Activated CD4-positive, alpha-beta memory T cell treated with anti-CD3 and anti-CD28 coated beads, Interleukin-2, amount 10 ng/mL, durations not matched to agents 7 days and 5 days (primary cell): ENCODE measurements around the gene GAS7. TPM values are rescaled to one million over a fixed set of nuclear protein-coding genes. Genes with fewer than 3 reads are reported as not detected.
A peak's percentile ranks its signal among the peaks of the same experiment; 100 is the strongest.

Source experiments
- CTCF ChIA-PET: fragments of 350-600 bp; sonication (Branson Sonifier 250); formaldehyde crosslinking; loops from one replicate; lab custom pipeline; 2021; ENCODE audit warnings: antibody characterized with exemption, inconsistent platforms; lab: Charles Lee
- POLR2A ChIA-PET: fragments of 350-600 bp; sonication (Branson Sonifier 250); formaldehyde crosslinking; loops from one replicate; lab custom pipeline; 2021; ENCODE audit warnings: antibody characterized with exemption; lab: Charles Lee
- DNase-seq: peaks from one replicate; pipeline ENCODE4 v3.0.0-alpha.2; 2020
- H3K27ac Mint-ChIP-seq: one replicate; pipeline ENCODE4 v1.8.0; 2021; ENCODE audit warnings: mild to moderate bottlenecking, mixed read lengths
- H3K27me3 Mint-ChIP-seq: one replicate; pipeline ENCODE4 v1.8.0; 2021; ENCODE audit warnings: mixed read lengths
- H3K36me3 Mint-ChIP-seq: one replicate; pipeline ENCODE4 v1.8.0; 2021; ENCODE audit warnings: low read depth, mixed read lengths
- H3K4me1 Mint-ChIP-seq: one replicate; pipeline ENCODE4 v1.8.0; 2021; ENCODE audit warnings: mixed read lengths
- H3K4me3 Mint-ChIP-seq: one replicate; pipeline ENCODE4 v1.8.0; 2021; ENCODE audit warnings: mild to moderate bottlenecking, mixed read lengths
- H3K9me3 Mint-ChIP-seq: one replicate; pipeline ENCODE4 v1.8.0; 2021; ENCODE audit warnings: mixed read lengths
- total RNA-seq, 2 experiments: library from RNA; stranded (reverse); gene quantifications; one replicate each; pipeline ENCODE4 v1.2.3, GENCODE V29; 2021

GAS7 gene
- total RNA-seq, 2 experiments from 2014 or later: 0.23 to 0.35 TPM

DNA sequence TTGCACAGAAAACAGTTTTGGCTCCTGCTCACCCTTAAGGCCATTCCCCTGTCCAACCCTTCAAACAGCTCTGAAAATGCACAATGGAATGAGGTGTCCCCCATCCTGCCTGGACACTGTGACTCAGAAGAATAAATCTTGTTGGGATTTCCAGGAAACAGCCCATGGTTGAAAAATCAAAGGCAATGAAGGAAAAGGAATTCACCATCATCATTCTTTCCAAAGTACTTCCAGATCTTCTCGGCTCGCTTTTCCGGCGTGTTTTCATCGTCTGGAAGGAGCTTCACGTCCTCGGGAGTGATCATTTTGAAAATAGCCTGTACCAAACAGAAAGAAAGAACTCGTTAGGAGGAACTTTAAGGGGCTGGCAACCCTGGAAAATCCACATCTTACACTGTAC, 297.6 kb downstream of the GAS7 start:
- POLR2A ChIA-PET: no interaction called here
- CTCF ChIA-PET: no interaction called here
- H3K27me3 Mint-ChIP-seq: peaks cover 2% of the 10 kb centered on the region

DNA sequence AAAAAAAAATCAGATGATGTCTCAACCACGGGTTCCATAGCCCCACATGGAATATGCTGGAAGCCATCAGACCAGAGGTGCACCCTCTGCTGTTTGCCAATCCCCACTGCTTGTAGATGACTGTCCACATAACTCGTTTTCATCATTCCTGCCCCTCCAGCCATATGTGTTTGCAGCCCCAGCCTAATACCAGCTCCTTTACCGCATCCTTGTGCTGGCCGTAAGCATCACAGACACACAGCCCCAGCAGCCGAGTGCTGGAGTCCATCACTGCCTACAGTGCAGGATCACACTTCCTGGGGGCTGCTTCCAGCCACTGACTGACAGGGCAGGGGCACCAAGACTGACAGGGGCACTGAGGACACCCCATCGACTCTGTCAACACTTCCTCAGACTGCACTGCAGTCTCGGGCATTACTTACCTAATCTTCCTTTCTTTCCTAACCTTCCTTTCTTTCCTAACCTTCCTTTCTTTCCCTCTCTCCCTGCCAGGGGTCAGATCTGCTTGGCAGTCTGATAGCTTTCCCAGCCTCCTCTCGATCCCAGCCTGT, 298.3 kb downstream of the GAS7 start:
- Mint-ChIP-seq H3K4me1 (no peaks in the 10 kb centered on the region), H3K27ac (no peak overlapping the region), H3K36me3 (no peaks in the 10 kb centered on the region), H3K4me3 (no peak overlapping the region), H3K27me3 (peaks cover 2% of the 10 kb centered on the region), H3K9me3 (no peaks in the 10 kb centered on the region)
- ChIA-PET CTCF (no interaction called here), POLR2A (no interaction called here)
- no peak for DNase-seq

More for the DNA sequence above, 297.6 kb downstream of the GAS7 start:
- H3K4me3 Mint-ChIP-seq: no peak overlapping the region
- no peaks in the 10 kb centered on the region for H3K4me1 Mint-ChIP-seq
- no peaks in the 10 kb centered on the region for H3K36me3 Mint-ChIP-seq
- no peak overlapping the region for H3K27ac Mint-ChIP-seq
- no peak for DNase-seq
- no peaks in the 10 kb centered on the region for H3K9me3 Mint-ChIP-seq

DNA sequence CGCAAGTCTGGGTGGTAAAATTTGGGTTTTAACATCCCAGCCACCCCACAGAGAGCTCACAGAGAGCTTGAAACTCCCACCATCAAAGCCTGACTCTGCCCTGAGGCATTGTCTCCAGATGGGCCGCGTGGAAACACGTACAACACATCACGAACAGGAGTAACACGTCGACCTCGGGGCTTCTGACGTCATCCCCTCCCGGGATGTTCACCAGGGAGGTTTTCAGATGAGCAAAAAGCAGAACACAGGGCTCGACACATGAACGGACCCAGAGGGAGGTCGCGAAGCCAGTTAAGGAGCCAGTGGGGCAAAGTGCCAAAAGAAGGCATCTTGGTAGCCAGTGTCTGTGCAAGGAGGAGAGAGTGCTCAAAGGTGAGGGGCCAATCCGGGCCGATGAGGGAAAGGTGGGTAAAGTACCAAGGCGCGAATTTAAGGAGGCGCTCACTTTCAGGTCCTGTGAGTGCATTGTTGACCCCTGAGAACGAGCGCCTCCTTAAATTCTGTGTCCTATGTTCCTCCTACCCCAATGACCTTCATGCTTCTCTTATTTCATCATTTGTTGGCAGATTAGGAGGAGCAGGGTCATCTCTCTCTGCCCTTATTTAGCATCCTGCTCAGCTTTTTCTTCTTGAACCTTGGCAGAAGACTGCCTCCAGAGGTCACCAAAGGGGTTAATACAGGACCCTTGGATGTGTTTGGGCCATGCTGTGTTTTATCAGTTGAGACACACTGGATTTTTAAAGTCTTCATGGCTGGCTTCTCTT, 298.9 kb downstream of the GAS7 start:
- H3K36me3 Mint-ChIP-seq: no peaks in the 10 kb centered on the region
- CTCF ChIA-PET: no interaction called here
- POLR2A ChIA-PET: no interaction called here

DNA sequence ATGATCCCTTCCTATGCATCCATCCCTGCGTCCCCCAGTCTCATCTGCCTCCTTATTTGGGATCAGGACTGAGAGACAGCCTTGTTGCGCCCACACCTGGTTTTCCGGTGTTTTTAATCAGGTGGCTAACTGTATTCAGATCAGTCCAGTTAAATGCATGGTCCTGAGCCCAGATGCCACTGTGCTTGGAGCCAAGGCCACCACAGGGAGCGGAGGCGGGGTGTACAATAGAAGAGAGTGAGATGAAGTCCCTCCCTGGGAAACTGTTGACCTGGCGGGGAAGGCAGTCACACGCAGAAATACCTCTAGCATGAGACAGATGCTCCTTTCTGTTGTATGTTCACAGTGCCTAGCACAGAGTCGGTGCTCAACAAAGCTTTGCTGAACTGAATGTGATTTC, 299.6 kb downstream of the GAS7 start:
- ChIA-PET POLR2A (no interaction called here), CTCF (no interaction called here)
- Mint-ChIP-seq H3K4me3 (no peak overlapping the region), H3K36me3 (no peaks in the 10 kb centered on the region), H3K4me1 (no peaks in the 10 kb centered on the region), H3K27ac (no peak overlapping the region), H3K27me3 (peaks cover 2% of the 10 kb centered on the region), H3K9me3 (no peaks in the 10 kb centered on the region)
- DNase-seq: no peak

More for the DNA sequence above, 298.9 kb downstream of the GAS7 start:
- Mint-ChIP-seq H3K4me1 (no peaks in the 10 kb centered on the region), H3K4me3 (no peak overlapping the region), H3K27me3 (peaks cover 2% of the 10 kb centered on the region), H3K9me3 (no peaks in the 10 kb centered on the region), H3K27ac (no peak overlapping the region)
- DNase-seq: no peak

DNA sequence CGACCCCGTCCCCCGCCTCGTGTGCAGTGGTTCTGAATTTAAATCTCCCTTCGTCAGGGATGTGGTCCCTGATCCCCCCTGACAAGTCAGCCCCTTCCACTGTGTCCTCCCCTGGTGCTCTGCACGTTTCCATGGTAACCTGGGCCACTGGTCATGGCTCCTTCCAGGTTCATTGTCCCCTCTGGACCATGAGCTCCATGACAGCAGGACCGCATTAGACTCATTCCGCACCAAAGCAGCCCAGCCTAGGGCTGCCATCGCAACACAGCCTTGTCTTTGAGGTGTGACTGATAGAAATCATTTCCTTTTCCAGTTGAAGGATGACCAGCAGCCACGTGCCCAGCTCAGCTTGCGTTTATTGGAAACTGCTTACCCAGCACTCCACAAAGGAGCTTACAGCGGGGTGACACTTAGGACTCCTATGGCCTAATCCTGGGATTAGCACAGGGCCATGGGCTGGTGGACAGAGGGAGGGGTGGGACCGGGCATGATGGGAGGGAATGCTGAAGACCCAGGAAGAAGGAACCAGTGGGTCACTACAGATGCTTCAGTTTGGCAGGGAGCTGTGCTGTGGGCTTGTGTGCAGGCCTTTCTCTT, 300.9 kb downstream of the GAS7 start:
- Mint-ChIP-seq H3K4me1 (no peaks in the 10 kb centered on the region), H3K27ac (no peak overlapping the region), H3K9me3 (no peaks in the 10 kb centered on the region), H3K4me3 (no peak overlapping the region), H3K36me3 (no peaks in the 10 kb centered on the region), H3K27me3 (peaks cover 2% of the 10 kb centered on the region)
- ChIA-PET POLR2A (no interaction called here), CTCF (interaction anchor here (1.4 kb wide), 1 partner anchor 27 kb away, joined by 3 read pairs; no protein-coding TSS in a partner anchor)
- DNase-seq: no peak

DNA sequence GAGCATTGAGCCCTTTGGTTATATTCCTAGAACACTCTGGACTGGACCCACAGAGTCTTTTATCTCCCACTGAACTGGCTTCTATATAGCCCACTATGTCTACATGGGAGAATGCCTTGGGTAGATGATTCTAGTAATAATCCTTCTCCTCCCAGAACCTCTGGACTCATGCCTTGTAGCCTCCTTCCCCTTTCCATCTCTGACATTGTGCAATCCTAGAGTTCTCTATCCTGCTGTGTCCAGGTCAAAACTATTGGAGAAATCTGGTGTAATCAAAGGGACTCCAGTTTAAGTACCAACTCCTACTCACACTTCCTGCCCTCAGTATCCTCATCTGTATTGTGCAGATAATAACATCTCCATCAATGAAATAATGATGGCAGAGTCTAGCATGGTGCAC, 302.5 kb downstream of the GAS7 start:
- ChIA-PET CTCF (no interaction called here), POLR2A (no interaction called here)
- Mint-ChIP-seq H3K4me3 (no peak overlapping the region), H3K36me3 (no peaks in the 10 kb centered on the region), H3K27ac (no peak overlapping the region), H3K9me3 (no peaks in the 10 kb centered on the region), H3K4me1 (no peaks in the 10 kb centered on the region), H3K27me3 (no peaks in the 10 kb centered on the region)
- DNase-seq: no peak

DNA sequence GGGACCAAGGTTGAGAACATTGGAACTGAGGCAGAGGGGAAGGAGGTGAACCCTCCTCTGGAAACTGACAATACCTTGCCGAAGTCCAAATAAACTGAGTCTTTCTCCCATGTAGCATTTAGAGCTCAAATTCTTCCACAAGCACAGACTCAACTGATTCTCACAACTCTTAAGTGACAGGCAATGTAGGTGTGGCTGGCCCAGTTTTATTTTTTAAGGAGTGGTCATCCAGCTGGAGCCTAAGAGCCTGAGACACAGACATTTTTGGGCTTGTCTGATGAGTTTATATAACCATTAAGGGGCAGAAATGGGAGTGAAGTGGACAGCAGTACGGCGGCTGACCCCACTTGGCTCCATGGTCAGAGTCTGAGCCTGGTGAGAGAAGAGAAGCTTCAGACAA, 304.2 kb downstream of the GAS7 start:
- DNase-seq: no peak
- ChIA-PET CTCF (no interaction called here), POLR2A (no interaction called here)
- H3K27ac Mint-ChIP-seq: no peak overlapping the region
- no peaks in the 10 kb centered on the region for H3K27me3 Mint-ChIP-seq
- no peak overlapping the region for H3K4me3 Mint-ChIP-seq
- no peaks in the 10 kb centered on the region for H3K9me3 Mint-ChIP-seq
- H3K36me3 Mint-ChIP-seq: no peaks in the 10 kb centered on the region
- H3K4me1 Mint-ChIP-seq: no peaks in the 10 kb centered on the region

DNA sequence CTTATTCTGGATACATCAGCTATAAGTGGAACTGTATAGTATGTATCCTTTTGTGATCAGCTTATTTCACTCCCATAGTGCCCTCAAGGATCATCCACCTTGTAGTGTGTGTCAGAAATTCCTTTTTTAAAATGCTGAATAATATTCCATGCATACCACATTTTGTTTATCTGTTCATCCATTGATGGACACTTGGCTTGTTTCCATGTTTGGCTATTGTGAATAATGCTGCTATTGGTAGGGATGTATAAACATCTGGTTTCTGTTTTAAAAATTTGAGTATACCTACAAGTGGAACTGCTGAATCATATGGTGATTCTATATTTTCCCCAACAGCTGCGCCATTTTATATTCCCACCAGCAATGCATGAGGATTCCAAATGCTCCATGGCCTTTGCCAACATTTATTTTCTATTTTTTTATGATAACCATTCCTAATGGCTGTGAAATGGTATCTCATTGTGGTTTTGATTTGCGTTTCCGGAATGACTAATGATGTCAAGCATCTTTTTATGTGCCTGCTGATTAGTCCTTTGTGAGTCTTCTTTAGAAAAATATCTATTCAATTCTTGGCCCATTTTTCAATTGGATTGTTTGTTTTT, 304.9 kb downstream of the GAS7 start:
- no peak for DNase-seq
- ChIA-PET CTCF (no interaction called here), POLR2A (no interaction called here)
- no peaks in the 10 kb centered on the region for H3K27me3 Mint-ChIP-seq
- H3K4me1 Mint-ChIP-seq: no peaks in the 10 kb centered on the region
- H3K4me3 Mint-ChIP-seq: no peak overlapping the region
- H3K36me3 Mint-ChIP-seq: no peaks in the 10 kb centered on the region
- H3K9me3 Mint-ChIP-seq: no peaks in the 10 kb centered on the region
- H3K27ac Mint-ChIP-seq: no peak overlapping the region

DNA sequence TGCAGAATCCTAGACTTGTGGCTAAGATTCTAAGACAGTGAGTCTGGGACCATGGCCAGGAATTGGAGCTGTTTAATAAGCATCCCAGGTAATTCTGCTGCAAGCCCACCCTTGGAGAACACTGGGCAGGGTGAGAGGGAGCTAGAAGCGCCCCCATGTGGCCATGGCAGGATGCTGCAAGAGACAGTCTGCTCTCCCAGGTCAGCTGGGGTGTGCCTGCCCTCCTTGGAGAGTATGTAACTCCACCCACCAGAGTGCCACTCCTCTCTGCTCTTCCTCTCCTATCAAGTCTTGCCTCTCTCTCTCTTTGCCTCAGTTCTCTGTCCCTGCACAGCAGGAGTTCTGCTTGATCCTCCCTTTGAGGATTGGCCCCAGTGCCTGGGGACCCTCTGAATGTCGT, 308.3 kb downstream of the GAS7 start:
- POLR2A ChIA-PET: no interaction called here
- CTCF ChIA-PET: no interaction called here
- no peaks in the 10 kb centered on the region for H3K4me1 Mint-ChIP-seq
- H3K4me3 Mint-ChIP-seq: no peak overlapping the region
- no peaks in the 10 kb centered on the region for H3K36me3 Mint-ChIP-seq
- peak; percentile 16 for DNase-seq
- no peak overlapping the region for H3K27ac Mint-ChIP-seq
- no peaks in the 10 kb centered on the region for H3K27me3 Mint-ChIP-seq
- peaks cover 4% of the 10 kb centered on the region for H3K9me3 Mint-ChIP-seq

DNA sequence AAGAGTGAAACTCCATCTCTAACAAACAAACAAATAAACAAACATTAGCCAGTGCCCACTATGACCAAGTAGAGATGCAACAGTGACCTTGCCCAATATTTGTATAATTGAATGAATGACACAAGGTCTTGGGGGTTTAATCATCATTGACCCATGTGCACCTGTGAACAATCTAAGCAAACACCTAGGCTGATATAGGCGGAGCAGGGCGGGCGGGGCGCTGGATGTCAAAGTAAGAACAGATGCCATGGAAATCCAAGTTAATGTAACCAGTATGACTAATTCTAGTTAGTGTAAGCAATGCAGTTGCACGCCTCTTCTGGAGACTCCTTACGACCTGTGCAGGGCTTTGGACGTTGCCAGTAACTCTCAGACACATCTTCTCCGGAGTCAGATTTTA, 310.9 kb downstream of the GAS7 start:
- Mint-ChIP-seq H3K27me3 (no peaks in the 10 kb centered on the region), H3K36me3 (no peaks in the 10 kb centered on the region), H3K9me3 (peaks cover 15% of the 10 kb centered on the region), H3K27ac (no peak overlapping the region), H3K4me3 (no peak overlapping the region), H3K4me1 (no peaks in the 10 kb centered on the region)
- ChIA-PET CTCF (no interaction called here), POLR2A (no interaction called here)
- no peak for DNase-seq

DNA sequence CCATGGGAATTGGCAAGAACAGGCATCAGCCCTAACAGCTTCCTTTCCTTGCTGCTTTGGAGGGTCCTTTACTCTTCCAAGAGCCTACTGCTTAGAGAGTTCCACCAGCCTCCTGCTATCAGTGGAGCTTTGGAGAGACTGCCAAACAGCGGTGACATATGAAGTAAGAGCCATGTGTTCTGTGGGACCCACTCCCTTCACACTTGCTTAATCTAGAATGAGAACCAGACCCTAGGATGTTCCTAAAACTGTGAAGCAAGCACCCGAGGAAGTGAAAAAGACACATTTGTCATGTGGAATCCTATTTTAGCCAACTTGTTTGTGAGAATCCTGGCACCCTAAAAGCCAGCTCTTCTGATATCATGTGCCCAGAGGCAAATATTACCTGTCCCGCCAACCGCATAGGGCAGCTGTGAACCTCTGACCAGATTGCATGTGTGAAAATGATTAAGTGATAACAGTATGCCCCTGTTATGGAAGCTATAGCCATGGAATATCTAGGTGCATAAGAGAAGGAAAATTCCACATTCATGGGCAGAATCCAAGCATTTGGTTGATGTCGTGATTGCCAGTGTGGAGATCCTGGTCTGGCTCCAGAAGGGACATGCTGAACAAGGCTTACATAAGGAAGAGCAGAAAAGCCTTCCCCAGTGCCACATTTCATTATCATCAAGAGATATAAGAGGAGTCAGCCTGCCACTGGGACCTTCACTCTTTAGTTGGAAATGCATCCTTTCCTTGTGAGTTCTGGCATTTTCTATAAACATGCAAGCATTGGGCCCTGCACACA, 312.1 kb downstream of the GAS7 start:
- DNase-seq: no peak
- H3K36me3 Mint-ChIP-seq: no peaks in the 10 kb centered on the region
- no peak overlapping the region for H3K27ac Mint-ChIP-seq
- CTCF ChIA-PET: no interaction called here
- POLR2A ChIA-PET: no interaction called here
- H3K9me3 Mint-ChIP-seq: peaks cover 15% of the 10 kb centered on the region
- no peaks in the 10 kb centered on the region for H3K27me3 Mint-ChIP-seq
- no peak overlapping the region for H3K4me3 Mint-ChIP-seq
- no peaks in the 10 kb centered on the region for H3K4me1 Mint-ChIP-seq

DNA sequence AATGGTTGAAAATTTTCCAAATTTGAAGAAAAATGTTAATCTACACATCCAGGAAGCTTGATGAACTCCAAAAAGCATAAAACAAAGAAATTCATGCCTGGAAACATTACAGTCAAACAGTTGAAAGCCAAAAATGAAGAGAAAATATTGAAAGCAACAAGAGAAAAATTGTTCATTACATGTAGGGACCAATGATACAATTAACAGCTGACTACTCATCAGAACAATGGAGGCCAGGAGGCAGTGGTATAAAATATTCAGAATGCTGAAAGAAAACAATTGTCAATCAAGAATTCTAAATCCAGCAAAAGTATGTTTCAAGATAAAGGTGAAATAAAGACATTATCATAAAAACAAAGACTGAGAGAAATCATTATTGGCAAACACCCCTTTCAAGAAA, 315.0 kb downstream of the GAS7 start:
- Mint-ChIP-seq H3K27ac (no peak overlapping the region), H3K9me3 (peaks cover 15% of the 10 kb centered on the region), H3K27me3 (no peaks in the 10 kb centered on the region), H3K4me1 (no peaks in the 10 kb centered on the region), H3K36me3 (no peaks in the 10 kb centered on the region), H3K4me3 (no peak overlapping the region)
- ChIA-PET POLR2A (no interaction called here), CTCF (no interaction called here)
- DNase-seq: no peak

DNA sequence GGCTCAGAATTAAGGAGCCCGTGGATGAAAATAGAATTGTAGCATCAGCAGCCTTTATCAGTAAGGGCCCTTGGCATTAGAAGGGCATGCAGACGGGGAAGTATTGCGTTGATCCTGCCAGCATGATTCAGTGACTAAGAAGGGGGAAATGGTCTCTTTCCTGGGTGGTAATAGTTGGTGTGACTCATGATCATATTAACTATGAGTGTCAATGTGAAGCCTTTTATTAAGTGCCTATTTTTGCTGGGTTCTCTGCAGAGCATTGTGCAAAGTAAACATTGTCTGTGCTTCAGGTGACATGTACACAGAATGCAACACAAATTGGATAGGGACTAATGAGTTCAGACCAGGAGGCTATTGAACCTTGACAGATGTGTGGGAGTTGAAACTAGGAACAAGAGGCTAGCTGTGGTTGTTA, 317.8 kb downstream of the GAS7 start:
- CTCF ChIA-PET: no interaction called here
- Mint-ChIP-seq H3K27me3 (no peaks in the 10 kb centered on the region), H3K27ac (no peak overlapping the region), H3K9me3 (peaks cover 15% of the 10 kb centered on the region), H3K36me3 (no peaks in the 10 kb centered on the region), H3K4me1 (no peaks in the 10 kb centered on the region), H3K4me3 (no peak overlapping the region)
- POLR2A ChIA-PET: no interaction called here
- DNase-seq: no peak
